CD4-positive, alpha-beta T cell (primary cell): ENCODE results near the gene NRXN3. TPM values are rescaled to one million over a fixed set of nuclear protein-coding genes. Genes with fewer than 3 reads are reported as not detected.

ENCODE experiments used
- ATAC-seq: fragments of 200-7000 bp; cut with Tn5 transposase; one replicate; pipeline ENCODE4 v1.10.0; 2022; ENCODE audit warnings: mild to moderate bottlenecking; ENCODE audit not compliant: poor library complexity
- CTCF ChIA-PET: fragments of 350-600 bp; sonication (Branson Sonifier 250); formaldehyde crosslinking; loops from one replicate; lab custom pipeline; 2021; ENCODE audit warnings: antibody characterized with exemption, inconsistent platforms; lab: Charles Lee
- POLR2A ChIA-PET: fragments of 350-600 bp; sonication (Branson Sonifier 250); formaldehyde crosslinking; loops from one replicate; lab custom pipeline; 2021; ENCODE audit warnings: antibody characterized with exemption, inconsistent platforms; lab: Charles Lee
- DNase-seq, 14 experiments: peaks; one replicate each; pipeline ENCODE4 v3.0.0-alpha.2; 2013 to 2020; ENCODE audit warnings: mixed read lengths in 2 of 14
- H3K27ac ChIP-seq, 2 donors: one replicate each; pipeline versions ENCODE4 v1.5.1 to v1.7.0; 2013; ENCODE audit warnings: low read length in 2 of 2, low read depth in 1 of 2, mild to moderate bottlenecking in 1 of 2
- H3K27me3 ChIP-seq, 2 experiments: 1 replicate in 1 of 2; 2 replicates in 1 of 2; pipeline versions ENCODE4 v1.6.1 to v1.7.0; 2013; ENCODE audit warnings: low read length in 2 of 2, control low read depth in 1 of 2, mild to moderate bottlenecking in 1 of 2, moderate library complexity in 1 of 2; ENCODE audit not compliant: insufficient read depth in 2 of 2, control insufficient read depth in 1 of 2
- H3K36me3 ChIP-seq: one replicate; pipeline ENCODE4 v1.6.1; 2013; ENCODE audit warnings: low read length, control low read depth; ENCODE audit not compliant: insufficient read depth
- H3K4me1 ChIP-seq: one replicate; pipeline ENCODE4 v1.6.1; 2013; ENCODE audit warnings: low read length, control low read depth; ENCODE audit not compliant: insufficient read depth
- H3K4me3 ChIP-seq: one replicate; pipeline ENCODE4 v1.5.1; 2013; ENCODE audit warnings: mild to moderate bottlenecking, low read length, moderate library complexity
- H3K9me3 ChIP-seq, 2 experiments: 1 replicate in 1 of 2; 2 replicates in 1 of 2; pipeline versions ENCODE4 v1.6.1 to v1.7.0; 2013; ENCODE audit warnings: low read length in 2 of 2, mild to moderate bottlenecking in 2 of 2, control low read depth in 1 of 2, moderate library complexity in 1 of 2; ENCODE audit not compliant: control insufficient read depth in 1 of 2, insufficient read depth in 1 of 2
- H3K27ac Mint-ChIP-seq: one replicate; pipeline ENCODE4 v1.8.0; 2020; ENCODE audit warnings: mixed read lengths
- H3K27me3 Mint-ChIP-seq: one replicate; pipeline ENCODE4 v1.8.0; 2021; ENCODE audit warnings: mixed read lengths
- H3K36me3 Mint-ChIP-seq: one replicate; pipeline ENCODE4 v1.8.0; 2021; ENCODE audit warnings: low read depth, mixed read lengths
- H3K4me1 Mint-ChIP-seq: one replicate; pipeline ENCODE4 v1.8.0; 2021; ENCODE audit warnings: low read depth, mixed read lengths
- H3K4me3 Mint-ChIP-seq: one replicate; pipeline ENCODE4 v1.8.0; 2020; ENCODE audit warnings: mild to moderate bottlenecking, mixed read lengths
- H3K9me3 Mint-ChIP-seq: one replicate; pipeline ENCODE4 v1.8.0; 2020; ENCODE audit warnings: mixed read lengths
- CTCF ChIP-seq: fragments of 200-600 bp; IDR thresholded peaks from one replicate; pipeline ENCODE4 v1.8.0; 2022; ENCODE audit warnings: antibody characterized with exemption, mild to moderate bottlenecking
- intact Hi-C, 2 experiments: fragments of 100-400 bp; cut with DNase I in 1 of 2; cut with micrococcal nuclease in 1 of 2; formaldehyde crosslinking; loops; one replicate each; pipeline versions ENCODE4 v1.15.1 to v1.9.0; 2023 to 2025; cut with DNase I, micrococcal nuclease
- total RNA-seq, 174 experiments: library from RNA in 2 of 174; stranded (reverse) in 2 of 174; gene quantifications; one replicate each; pipeline ENCODE4 v1.2.3 and lab custom pipeline; 2021 to 2026

Gene NRXN3
- total RNA-seq, 2 experiments from 2014 or later, result not detected

- intact Hi-C loops, result no loop called here
- peaks cover 0 to 3% of the 10 kb centered on the region in 2 experiments for H3K9me3 ChIP-seq
- peaks cover 5% of the 10 kb centered on the region for H3K9me3 Mint-ChIP-seq
- H3K36me3 ChIP-seq, result no peaks in the 10 kb centered on the region
- H3K27me3 Mint-ChIP-seq, result no peaks in the 10 kb centered on the region
- no peaks in the 10 kb centered on the region for H3K4me1 ChIP-seq
- ATAC-seq (no peak), DNase-seq (no peak)
- ChIA-PET CTCF (interaction anchor here (1.7 kb wide), 1 partner anchor 14 kb away, joined by 3 read pairs; no protein-coding TSS in a partner anchor), POLR2A (no interaction called here)
- no peak overlapping the region for H3K4me3 ChIP-seq
- no peaks in the 10 kb centered on the region for H3K27me3 ChIP-seq
- no peak overlapping the region for H3K4me3 Mint-ChIP-seq
- H3K27ac ChIP-seq, result no peak overlapping the region
- H3K36me3 Mint-ChIP-seq, result no peaks in the 10 kb centered on the region
- no peak for TF ChIP-seq CTCF
- no peaks in the 10 kb centered on the region for H3K4me1 Mint-ChIP-seq
- H3K27ac Mint-ChIP-seq, result no peak overlapping the region
Measured at GRCh38 chr14:79658221-79658620, 1488.0 kb downstream of the NRXN3 start.

- ChIA-PET CTCF (no interaction called here), POLR2A (no interaction called here)
- no peaks in the 10 kb centered on the region for H3K27me3 ChIP-seq
- intact Hi-C loops, result no loop called here
- DNase-seq (no peak), ATAC-seq (no peak)
- Mint-ChIP-seq H3K27ac (no peak overlapping the region), H3K36me3 (no peaks in the 10 kb centered on the region), H3K4me1 (no peaks in the 10 kb centered on the region), H3K4me3 (no peak overlapping the region), H3K27me3 (no peaks in the 10 kb centered on the region), H3K9me3 (peaks cover 3% of the 10 kb centered on the region)
- no peak overlapping the region for H3K4me3 ChIP-seq
- no peaks in the 10 kb centered on the region for H3K4me1 ChIP-seq
- no peak for TF ChIP-seq CTCF
- peaks cover 0 to 5% of the 10 kb centered on the region in 2 experiments for H3K9me3 ChIP-seq
- no peaks in the 10 kb centered on the region for H3K36me3 ChIP-seq
- no peak overlapping the region for H3K27ac ChIP-seq
Measured at GRCh38 chr14:79658769-79659168, 1488.6 kb downstream of the NRXN3 start.

- no peak overlapping the region for H3K4me3 ChIP-seq
- H3K27ac ChIP-seq, result no peak overlapping the region
- Mint-ChIP-seq H3K27ac (no peak overlapping the region), H3K4me1 (no peaks in the 10 kb centered on the region), H3K27me3 (no peaks in the 10 kb centered on the region), H3K4me3 (no peak overlapping the region), H3K36me3 (no peaks in the 10 kb centered on the region), H3K9me3 (no peaks in the 10 kb centered on the region)
- DNase-seq (no peak), ATAC-seq (no peak)
- no peak for TF ChIP-seq CTCF
- H3K36me3 ChIP-seq, result no peaks in the 10 kb centered on the region
- H3K27me3 ChIP-seq, result no peaks in the 10 kb centered on the region
- H3K9me3 ChIP-seq, result peaks cover 0 to 6% of the 10 kb centered on the region in 2 experiments
- H3K4me1 ChIP-seq, result no peaks in the 10 kb centered on the region
- ChIA-PET POLR2A (no interaction called here), CTCF (no interaction called here)
- intact Hi-C loops, result no loop called here
Measured at GRCh38 chr14:79660053-79660939, 1490.1 kb downstream of the NRXN3 start.
